ENCODE results near the gene KBTBD4. TPM values are rescaled to one million over a fixed set of nuclear protein-coding genes. Genes with fewer than 3 reads are reported as not detected.
A peak's percentile ranks its signal among the peaks of the same experiment; 100 is the strongest.

Gene KBTBD4
- polyA plus RNA-seq, 1 donor from 2014 or later: 41.6 TPM

DNA sequence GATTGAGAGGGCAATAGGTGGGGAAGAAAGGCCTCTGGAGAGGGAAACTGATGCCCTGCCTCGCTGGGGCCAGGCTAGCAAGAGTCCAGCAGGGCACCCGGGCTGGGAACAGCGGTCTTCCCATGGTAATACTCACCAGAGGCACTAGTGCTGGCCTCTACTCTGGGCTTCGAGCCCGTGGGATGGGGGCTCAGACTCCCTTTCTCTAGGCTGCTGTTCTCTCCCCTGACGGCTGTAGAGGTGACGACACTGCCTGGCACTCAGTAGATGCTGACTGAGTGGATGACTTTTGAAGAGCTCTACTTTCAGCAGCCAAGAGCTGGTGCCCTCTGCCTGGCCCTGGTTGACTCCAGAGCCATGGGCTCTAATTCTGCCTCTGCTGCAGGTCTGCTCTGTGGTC, 16.3 kb upstream of the KBTBD4 start:
- Mint-ChIP-seq H3K9me3 (peaks cover 0 to 1% (median 0%) of the 10 kb centered on the region in 3 donors), H3K4me1 (no peaks in the 10 kb centered on the region), H3K27me3 (peaks cover 22% of the 10 kb centered on the region), H3K36me3 (peaks cover 5% of the 10 kb centered on the region), H3K4me3 (no peak overlapping the region), H3K27ac (no peak overlapping the region)

- Mint-ChIP-seq H3K27ac (no peak within 1 kb of the TSS), H3K27me3 (peaks cover 22% of the 10 kb centered on the region), H3K36me3 (peaks cover 3% of the 10 kb centered on the region), H3K4me1 (no peaks in the 10 kb centered on the region), H3K4me3 (peak within 1 kb of the TSS in 1 of 4 donors; percentile 83), H3K9me3 (peaks cover 0 to 1% (median 0%) of the 10 kb centered on the region in 3 donors)
These were observed 15.4 kb upstream of the KBTBD4 start, which contains the start of gene C1QTNF4 for GRCh38 chr11:47593934-47594855. Gene C1QTNF4, minus strand, starts transcription at chr11:47594411. Its CDS starts 3,601 bp downstream, at chr11:47590810.

- Mint-ChIP-seq H3K36me3 (peaks cover 1% of the 10 kb centered on the region), H3K9me3 (peaks cover 0 to 1% (median 0%) of the 10 kb centered on the region in 3 donors), H3K4me3 (peak overlapping the region in 1 of 4 donors; percentile 83), H3K27me3 (peaks cover 22% of the 10 kb centered on the region), H3K27ac (no peak overlapping the region), H3K4me1 (no peaks in the 10 kb centered on the region)
These were observed 14.7 kb upstream of the KBTBD4 start for GRCh38 chr11:47593492-47593933.

GRCh38 chr11:47592970-47593369, 14.2 kb upstream of the KBTBD4 start:
- H3K9me3 Mint-ChIP-seq: peaks cover 0 to 1% (median 0%) of the 10 kb centered on the region in 3 donors
- no peak overlapping the region for H3K27ac Mint-ChIP-seq
- H3K4me1 Mint-ChIP-seq: no peaks in the 10 kb centered on the region
- no peak overlapping the region for H3K4me3 Mint-ChIP-seq
- peaks cover 22% of the 10 kb centered on the region for H3K27me3 Mint-ChIP-seq
- H3K36me3 Mint-ChIP-seq: peaks cover 1% of the 10 kb centered on the region

GRCh38 chr11:47592251-47592650, 13.5 kb upstream of the KBTBD4 start:
- H3K27ac Mint-ChIP-seq: no peak overlapping the region
- peaks cover 22% of the 10 kb centered on the region for H3K27me3 Mint-ChIP-seq
- H3K4me1 Mint-ChIP-seq: no peaks in the 10 kb centered on the region
- H3K4me3 Mint-ChIP-seq: no peak overlapping the region
- peaks cover 1% of the 10 kb centered on the region for H3K36me3 Mint-ChIP-seq
- H3K9me3 Mint-ChIP-seq: peaks cover 0 to 1% (median 0%) of the 10 kb centered on the region in 3 donors

GRCh38 chr11:47591764-47592163, 13.0 kb upstream of the KBTBD4 start:
- Mint-ChIP-seq H3K9me3 (peaks cover 0 to 1% (median 0%) of the 10 kb centered on the region in 3 donors), H3K4me1 (no peaks in the 10 kb centered on the region), H3K36me3 (peaks cover 1% of the 10 kb centered on the region), H3K27me3 (peaks cover 22% of the 10 kb centered on the region), H3K27ac (no peak overlapping the region), H3K4me3 (no peak overlapping the region)

GRCh38 chr11:47589977-47590861, 11.4 kb upstream of the KBTBD4 start:
- no peaks in the 10 kb centered on the region for H3K4me1 Mint-ChIP-seq
- no peak overlapping the region for H3K4me3 Mint-ChIP-seq

GRCh38 chr11:47589584-47589976, 10.8 kb upstream of the KBTBD4 start:
- peaks cover 19% of the 10 kb centered on the region for H3K27me3 Mint-ChIP-seq
- H3K27ac Mint-ChIP-seq: no peak overlapping the region
- peaks cover 1% of the 10 kb centered on the region for H3K36me3 Mint-ChIP-seq
- peaks cover 0 to under 1% (median 0%) of the 10 kb centered on the region in 3 donors for H3K9me3 Mint-ChIP-seq
- no peaks in the 10 kb centered on the region for H3K4me1 Mint-ChIP-seq
- no peak overlapping the region for H3K4me3 Mint-ChIP-seq

More at GRCh38 chr11:47589977-47590861, 11.4 kb upstream of the KBTBD4 start:
- Mint-ChIP-seq H3K9me3 (peaks cover 0 to 1% (median 0%) of the 10 kb centered on the region in 3 donors), H3K27ac (no peak overlapping the region), H3K27me3 (peaks cover 22% of the 10 kb centered on the region), H3K36me3 (peaks cover 1% of the 10 kb centered on the region)

- Mint-ChIP-seq H3K9me3 (no peaks in the 10 kb centered on the region), H3K4me3 (no peak overlapping the region), H3K36me3 (peaks cover 4% of the 10 kb centered on the region), H3K27ac (no peak overlapping the region), H3K4me1 (no peaks in the 10 kb centered on the region), H3K27me3 (peaks cover 15% of the 10 kb centered on the region)
These were observed 10.3 kb upstream of the KBTBD4 start for GRCh38 chr11:47589118-47589517.

DNA sequence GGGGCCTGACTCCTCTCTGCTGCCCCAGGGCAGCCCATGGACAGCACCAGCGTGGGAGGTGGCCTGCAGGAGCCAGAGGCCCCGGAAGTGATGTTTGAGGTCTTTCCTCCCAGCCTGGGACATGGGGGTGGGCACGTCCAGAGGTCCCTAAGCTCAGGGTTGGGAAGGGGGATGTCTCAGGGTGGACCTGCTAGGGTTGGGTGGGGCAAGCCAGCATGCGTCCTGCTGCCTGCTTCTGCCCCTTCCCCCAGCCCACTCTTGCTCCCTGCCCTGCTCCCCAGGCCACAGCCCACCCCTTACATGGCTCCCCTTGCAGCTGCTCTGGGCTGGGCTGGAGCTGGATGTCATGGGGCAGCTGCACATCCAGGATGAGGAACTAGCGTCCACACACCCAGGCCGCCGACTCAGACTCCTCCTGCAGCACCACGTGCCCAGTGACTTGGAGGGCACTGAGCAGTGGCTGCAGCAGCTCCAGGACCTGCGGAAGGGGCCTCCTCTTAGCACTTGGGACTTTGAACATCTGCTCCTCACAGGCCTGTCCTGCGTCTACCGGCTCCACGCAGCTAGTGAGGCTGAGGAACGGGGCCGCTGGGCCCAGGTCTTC, 9.1 kb upstream of the KBTBD4 start:
- Mint-ChIP-seq H3K36me3 (peaks cover 3% of the 10 kb centered on the region), H3K4me3 (no peak overlapping the region), H3K27me3 (peaks cover 5% of the 10 kb centered on the region), H3K4me1 (no peaks in the 10 kb centered on the region), H3K9me3 (no peaks in the 10 kb centered on the region), H3K27ac (no peak overlapping the region)

GRCh38 chr11:47587039-47587716, 8.4 kb upstream of the KBTBD4 start:
- Mint-ChIP-seq H3K36me3 (peaks cover 3% of the 10 kb centered on the region), H3K27me3 (no peaks in the 10 kb centered on the region), H3K4me3 (peak overlapping the region in 1 of 4 donors; percentile 16), H3K9me3 (no peaks in the 10 kb centered on the region), H3K4me1 (peaks cover 0 to 2% (median 0%) of the 10 kb centered on the region in 3 donors), H3K27ac (no peak overlapping the region)

- H3K9me3 Mint-ChIP-seq: no peaks in the 10 kb centered on the region
- H3K4me1 Mint-ChIP-seq: peaks cover 0 to 3% (median 0%) of the 10 kb centered on the region in 3 donors
- no peaks in the 10 kb centered on the region for H3K27me3 Mint-ChIP-seq
- peaks cover 3% of the 10 kb centered on the region for H3K36me3 Mint-ChIP-seq
- H3K27ac Mint-ChIP-seq: no peak within 1 kb of the TSS
- H3K4me3 Mint-ChIP-seq: peak within 1 kb of the TSS in 1 of 4 donors; percentile 16
These were observed 7.5 kb upstream of the KBTBD4 start, which contains the start of gene FAM180B for GRCh38 chr11:47586098-47586855. Gene FAM180B, plus strand, starts transcription at chr11:47586678. Its CDS starts 91 bp downstream, at chr11:47586769.

GRCh38 chr11:47583844-47584243, 5.1 kb upstream of the KBTBD4 start:
- peaks cover 6 to 17% (median 7%) of the 10 kb centered on the region in 3 donors for H3K4me1 Mint-ChIP-seq
- no peaks in the 10 kb centered on the region for H3K9me3 Mint-ChIP-seq
- H3K27ac Mint-ChIP-seq: peak overlapping the region in 1 of 3 donors; percentile 75
- H3K27me3 Mint-ChIP-seq: peaks cover under 1% of the 10 kb centered on the region
- H3K36me3 Mint-ChIP-seq: peaks cover 6% of the 10 kb centered on the region
- H3K4me3 Mint-ChIP-seq: peak overlapping the region in 1 of 4 donors; percentile 18

Measured in IgD-negative memory B cell (primary cell).